CD4-positive, CD25-positive, alpha-beta regulatory T cell (primary cell): ENCODE measurements around the gene ICE1. TPM values are rescaled to one million over a fixed set of nuclear protein-coding genes. Genes with fewer than 3 reads are reported as not detected.
"Not testable (repeated sequence)": the region's sequence is repeated elsewhere in the genome, so short reads cannot be mapped to it uniquely, and the experiment has no call there.

Source experiments
- ATAC-seq, 2 donors: fragments of 150-1000 bp; cut with Tn5 transposase; one replicate each; pipeline ENCODE4 v1.10.0; 2021; ENCODE audit warnings: low read depth in 2 of 2, moderate number of reproducible peaks in 2 of 2, moderate library complexity in 1 of 2
- DNase-seq, 3 donors: peaks; one replicate each; pipeline versions ENCODE4 v3.0.0 to v3.0.0-alpha.2; 2012 to 2022; ENCODE audit warnings: mixed read lengths in 1 of 3
- H3K27ac ChIP-seq: one replicate; pipeline ENCODE4 v1.7.0; 2013; ENCODE audit warnings: mild to moderate bottlenecking, low read length; ENCODE audit not compliant: insufficient read depth, poor library complexity, severe bottlenecking
- H3K27me3 ChIP-seq: one replicate; pipeline ENCODE4 v1.7.0; 2013; ENCODE audit warnings: low read length; ENCODE audit not compliant: control insufficient read depth, insufficient read depth
- H3K36me3 ChIP-seq: one replicate; pipeline ENCODE4 v1.7.0; 2013; ENCODE audit warnings: mild to moderate bottlenecking, low read length, moderate library complexity; ENCODE audit not compliant: control insufficient read depth, insufficient read depth
- H3K4me1 ChIP-seq: 2 replicates; pipeline ENCODE4 v1.7.0; 2013; ENCODE audit warnings: mild to moderate bottlenecking, low read length; ENCODE audit not compliant: insufficient read depth, control insufficient read depth, poor library complexity, severe bottlenecking
- H3K4me3 ChIP-seq: one replicate; pipeline ENCODE4 v1.7.0; 2013; ENCODE audit warnings: low read depth, mild to moderate bottlenecking, low read length, moderate library complexity
- H3K9me3 ChIP-seq, 2 experiments: 1 replicate in 1 of 2; 2 replicates in 1 of 2; pipeline ENCODE4 v1.7.0; 2013; ENCODE audit warnings: low read length in 2 of 2, mild to moderate bottlenecking in 1 of 2, moderate library complexity in 1 of 2; ENCODE audit not compliant: control insufficient read depth in 2 of 2
- H3K27ac Mint-ChIP-seq, 3 donors: one replicate each; pipeline ENCODE4 v1.8.0; 2020 to 2022; ENCODE audit warnings: mild to moderate bottlenecking in 3 of 3, mixed read lengths in 3 of 3, moderate library complexity in 2 of 3
- H3K27me3 Mint-ChIP-seq: one replicate; pipeline ENCODE4 v1.8.0; 2022; ENCODE audit warnings: mild to moderate bottlenecking, mixed read lengths
- H3K36me3 Mint-ChIP-seq: one replicate; pipeline ENCODE4 v1.8.0; 2020; ENCODE audit warnings: mixed read lengths
- H3K4me1 Mint-ChIP-seq, 4 donors: one replicate each; pipeline ENCODE4 v1.8.0; 2020 to 2022; ENCODE audit warnings: mixed read lengths in 4 of 4, mild to moderate bottlenecking in 1 of 4
- H3K4me3 Mint-ChIP-seq, 4 donors: one replicate each; pipeline ENCODE4 v1.8.0; 2020 to 2022; ENCODE audit warnings: mild to moderate bottlenecking in 4 of 4, mixed read lengths in 4 of 4, moderate library complexity in 3 of 4
- H3K9me3 Mint-ChIP-seq, 7 donors: one replicate each; pipeline ENCODE4 v1.8.0; 2020 to 2022; ENCODE audit warnings: mixed read lengths in 7 of 7, mild to moderate bottlenecking in 3 of 7, moderate library complexity in 2 of 7
- polyA plus RNA-seq, 4 donors: library from polyadenylated mRNA; unstranded; fragments of 300-500 nt; fragmentation: Illumina TruSeq; gene quantifications; one replicate each; pipeline ENCODE4 v1.2.3, GENCODE V29; 2021
- total RNA-seq: library from RNA; stranded (reverse); gene quantifications from one replicate; pipeline ENCODE4 v1.2.3, GENCODE V29; 2022

Gene ICE1
- total and polyA plus RNA-seq, 5 donors from 2014 or later = 9.9 to 43.2 (median 14.0) TPM

GRCh38 chr5:5475975-5476374 lies 53.5 kb downstream of the ICE1 start:
- peaks cover 7% of the 10 kb centered on the region for H3K4me1 ChIP-seq
- Mint-ChIP-seq H3K27me3 (no peaks in the 10 kb centered on the region), H3K36me3 (peaks cover 56% of the 10 kb centered on the region), H3K4me1 (peaks cover 7 to 18% (median 9%) of the 10 kb centered on the region in 4 donors), H3K27ac (no peak overlapping the region), H3K9me3 (peaks cover 0 to 2% (median 0%) of the 10 kb centered on the region in 7 donors), H3K4me3 (no peak overlapping the region)
- ATAC-seq = no peak
- H3K4me3 ChIP-seq = no peak overlapping the region
- no peak for DNase-seq
- no peaks in the 10 kb centered on the region for H3K27me3 ChIP-seq
- H3K36me3 ChIP-seq = peaks cover 30% of the 10 kb centered on the region
- no peak overlapping the region for H3K27ac ChIP-seq
- H3K9me3 ChIP-seq = no peaks in the 10 kb centered on the region

- Mint-ChIP-seq H3K4me1 (peaks cover 10 to 26% (median 13%) of the 10 kb centered on the region in 4 donors), H3K27ac (peak overlapping the region in 2 of 3 donors; percentile 1 to 49), H3K36me3 (peaks cover 47% of the 10 kb centered on the region)
- H3K4me3 ChIP-seq, ATAC-seq, H3K27me3 Mint-ChIP-seq, H3K9me3 Mint-ChIP-seq, H3K4me3 Mint-ChIP-seq, H3K27ac ChIP-seq, DNase-seq, H3K27me3 ChIP-seq, H3K9me3 ChIP-seq: not testable (repeated sequence)
- Histone ChIP-seq H3K4me1 (peaks cover 14% of the 10 kb centered on the region), H3K36me3 (peaks cover 30% of the 10 kb centered on the region)
Observed at GRCh38 chr5:5479578-5479977, 57.1 kb downstream of the ICE1 start.

- Mint-ChIP-seq H3K27me3 (no peaks in the 10 kb centered on the region), H3K36me3 (peaks cover 37% of the 10 kb centered on the region), H3K9me3 (no peaks in the 10 kb centered on the region), H3K4me1 (peaks cover 10 to 26% (median 13%) of the 10 kb centered on the region in 4 donors), H3K27ac (peak overlapping the region; percentile 72 to 91 (median 86)), H3K4me3 (peak overlapping the region in 2 of 4 donors; percentile 40 to 54)
- no peak for ATAC-seq
- peak overlapping the region; percentile 33 for H3K4me3 ChIP-seq
- peak in 1 of 3 donors; percentile 32 for DNase-seq
- H3K27me3 ChIP-seq = no peaks in the 10 kb centered on the region
- H3K27ac ChIP-seq = peak overlapping the region; percentile 42
- H3K36me3 ChIP-seq = peaks cover 23% of the 10 kb centered on the region
- H3K4me1 ChIP-seq = peaks cover 14% of the 10 kb centered on the region
- H3K9me3 ChIP-seq = no peaks in the 10 kb centered on the region
Observed at GRCh38 chr5:5480481-5481111, 58.1 kb downstream of the ICE1 start.

- DNase-seq = peak in 2 of 3 donors; percentile 44 to 64
- H3K36me3 Mint-ChIP-seq = peaks cover 31% of the 10 kb centered on the region
- peak overlapping the region in 2 of 3 donors; percentile 32 to 86 for H3K27ac Mint-ChIP-seq
Observed at GRCh38 chr5:5481206-5481605, 58.7 kb downstream of the ICE1 start.

GRCh38 chr5:5481633-5482032 lies 59.2 kb downstream of the ICE1 start:
- Mint-ChIP-seq H3K27ac (peak overlapping the region in 2 of 3 donors; percentile 32 to 86), H3K4me3 (peak overlapping the region in 2 of 4 donors; percentile 11 to 41), H3K36me3 (peaks cover 27% of the 10 kb centered on the region), H3K9me3 (no peaks in the 10 kb centered on the region), H3K27me3 (no peaks in the 10 kb centered on the region), H3K4me1 (peaks cover 10 to 26% (median 13%) of the 10 kb centered on the region in 4 donors)
- Histone ChIP-seq H3K27me3 (no peaks in the 10 kb centered on the region), H3K4me1 (peaks cover 14% of the 10 kb centered on the region), H3K4me3 (no peak overlapping the region), H3K27ac (peak overlapping the region; percentile 9), H3K9me3 (no peaks in the 10 kb centered on the region), H3K36me3 (peaks cover 20% of the 10 kb centered on the region)
- DNase-seq = no peak
- no peak for ATAC-seq

More at GRCh38 chr5:5481206-5481605, 58.7 kb downstream of the ICE1 start:
- Mint-ChIP-seq H3K27me3 (no peaks in the 10 kb centered on the region), H3K4me3 (peak overlapping the region; percentile 11 to 41 (median 26)), H3K4me1 (peaks cover 10 to 26% (median 13%) of the 10 kb centered on the region in 4 donors), H3K9me3 (no peaks in the 10 kb centered on the region)
- H3K4me3 ChIP-seq = peak overlapping the region; percentile 33
- H3K9me3 ChIP-seq = no peaks in the 10 kb centered on the region
- H3K27ac ChIP-seq = peak overlapping the region; percentile 42
- H3K4me1 ChIP-seq = peaks cover 14% of the 10 kb centered on the region
- H3K36me3 ChIP-seq = peaks cover 22% of the 10 kb centered on the region
- H3K27me3 ChIP-seq = no peaks in the 10 kb centered on the region
- peak; percentile 57 to 75 for ATAC-seq

- Histone ChIP-seq H3K27me3 (no peaks in the 10 kb centered on the region), H3K36me3 (peaks cover 26% of the 10 kb centered on the region), H3K27ac (no peak overlapping the region), H3K4me3 (no peak overlapping the region), H3K9me3 (no peaks in the 10 kb centered on the region), H3K4me1 (peaks cover 14% of the 10 kb centered on the region)
- no peak for ATAC-seq
- Mint-ChIP-seq H3K36me3 (peaks cover 20% of the 10 kb centered on the region), H3K27me3 (no peaks in the 10 kb centered on the region), H3K4me3 (no peak overlapping the region), H3K9me3 (no peaks in the 10 kb centered on the region), H3K27ac (peak overlapping the region in 2 of 3 donors; percentile 76 to 83), H3K4me1 (peaks cover 10 to 26% (median 13%) of the 10 kb centered on the region in 4 donors)
- no peak for DNase-seq
Observed at GRCh38 chr5:5483350-5483749, 60.9 kb downstream of the ICE1 start.

- H3K36me3 Mint-ChIP-seq = peaks cover 18% of the 10 kb centered on the region
- Histone ChIP-seq H3K27me3 (no peaks in the 10 kb centered on the region), H3K4me3 (no peak overlapping the region), H3K4me1 (peaks cover 14% of the 10 kb centered on the region), H3K9me3 (no peaks in the 10 kb centered on the region), H3K27ac (no peak overlapping the region), H3K36me3 (peaks cover 30% of the 10 kb centered on the region)
- H3K4me3 Mint-ChIP-seq = no peak overlapping the region
- DNase-seq = no peak
- H3K27ac Mint-ChIP-seq = peak overlapping the region in 1 of 3 donors; percentile 83
- H3K27me3 Mint-ChIP-seq = no peaks in the 10 kb centered on the region
- no peak for ATAC-seq
- peaks cover 10 to 25% (median 13%) of the 10 kb centered on the region in 4 donors for H3K4me1 Mint-ChIP-seq
- no peaks in the 10 kb centered on the region for H3K9me3 Mint-ChIP-seq
Observed at GRCh38 chr5:5483880-5484598, 61.6 kb downstream of the ICE1 start.
